AG04450 (cell line): Measurements from ENCODE around the gene MYO16. TPM values are rescaled to one million over a fixed set of nuclear protein-coding genes. Genes with fewer than 3 reads are reported as not detected.
A peak's percentile ranks its signal among the peaks of the same experiment; 100 is the strongest.

Experiments used
- CTCF ChIA-PET: fragments of 300-600, 350-600 bp; formaldehyde crosslinking; extraction: SDS; loops from one replicate; lab custom pipeline; 2022; ENCODE audit warnings: antibody characterized with exemption, inconsistent platforms; lab: Charles Lee
- POLR2A ChIA-PET: fragments of 350-600 bp; formaldehyde crosslinking; extraction: SDS; loops from one replicate; lab custom pipeline; 2021; ENCODE audit warnings: antibody characterized with exemption, inconsistent platforms; lab: Yijun Ruan, JAX
- DNase-seq: peaks from one replicate; pipeline ENCODE4 v3.0.0-alpha.2; 2011; ENCODE audit warnings: low read depth, low spot score
- H3K27ac ChIP-seq: one replicate; pipeline ENCODE4 v1.5.1; 2012; ENCODE audit warnings: low read depth, low read length, control low read depth
- H3K27me3 ChIP-seq: one replicate; pipeline ENCODE4 v1.6.0; 2012; ENCODE audit warnings: low read length; ENCODE audit not compliant: control insufficient read depth, insufficient read depth
- H3K4me3 ChIP-seq: 2 replicates; pipeline ENCODE4 v1.5.1; 2011; ENCODE audit warnings: mild to moderate bottlenecking, low read depth, low read length, control low read depth
- H3K9me3 ChIP-seq: 2 replicates; pipeline ENCODE4 v1.5.1; 2012; ENCODE audit warnings: low read length; ENCODE audit not compliant: control insufficient read depth, insufficient read depth
- CTCF ChIP-seq: IDR thresholded peaks from 2 replicates; pipeline ENCODE4 v1.5.1; 2011; ENCODE audit warnings: low read depth, low read length, control low read depth, inconsistent platforms
- polyA plus RNA-seq: library from polyadenylated mRNA; depleted of rRNA; stranded (reverse); fragments of >200 nt; gene quantifications from 2 replicates; pipeline ENCODE4 v1.2.3, GENCODE V29; 2011

The MYO16 gene
- polyA plus RNA-seq, 1 experiment = 0.02 TPM

DNA sequence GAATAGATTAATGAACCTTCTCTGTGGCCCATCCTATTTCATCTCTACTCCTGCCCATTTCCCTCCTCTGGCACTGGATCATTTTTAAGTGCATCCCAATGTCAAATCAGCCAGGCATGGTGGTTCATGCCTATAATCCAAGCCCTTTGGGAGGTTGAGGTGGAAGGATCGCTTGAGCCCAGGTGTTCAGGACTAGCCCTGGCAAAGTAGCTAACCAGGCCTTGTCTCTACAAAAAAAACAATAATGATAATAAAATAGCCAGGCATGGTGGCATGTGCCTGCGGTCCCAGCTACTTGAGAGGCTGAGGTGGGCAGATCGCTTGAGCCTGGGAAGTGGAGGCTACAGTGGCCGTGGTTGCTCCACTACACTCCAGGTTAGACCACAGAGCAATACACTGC, 517.0 kb downstream of the MYO16 start:
- H3K4me3 ChIP-seq = no peak overlapping the region
- no peaks in the 10 kb centered on the region for H3K27me3 ChIP-seq
- no peak for DNase-seq
- ChIA-PET POLR2A (no interaction called here), CTCF (interaction anchor here (0.5 to 2.0 kb wide), 25 partner anchors 8 to 1012 kb away, joined by 3 to 10 read pairs (median 4); no protein-coding TSS in a partner anchor)
- no peak overlapping the region for H3K27ac ChIP-seq
- TF ChIP-seq CTCF = no peak
- H3K9me3 ChIP-seq = no peaks in the 10 kb centered on the region

GRCh38 chr13:109146912-109147647, 517.7 kb downstream of the MYO16 start:
- peak; percentile 36 for DNase-seq
- ChIA-PET POLR2A (no interaction called here), CTCF (interaction anchor here (0.6 to 2.0 kb wide), 5 partner anchors 52 to 964 kb away, joined by 3 to 10 read pairs (median 3); no protein-coding TSS in a partner anchor)
- Histone ChIP-seq H3K27me3 (no peaks in the 10 kb centered on the region), H3K9me3 (no peaks in the 10 kb centered on the region), H3K27ac (no peak overlapping the region), H3K4me3 (no peak overlapping the region)
- no peak for TF ChIP-seq CTCF

GRCh38 chr13:109148243-109148642, 518.8 kb downstream of the MYO16 start:
- POLR2A ChIA-PET = no interaction called here
- no peaks in the 10 kb centered on the region for H3K27me3 ChIP-seq
- DNase-seq = peak; percentile 67
- CTCF ChIA-PET = interaction anchor here (0.7 to 1.2 kb wide), 4 partner anchors 151 to 968 kb away, joined by 3 to 4 read pairs (median 3); no protein-coding TSS in a partner anchor
- H3K9me3 ChIP-seq = no peaks in the 10 kb centered on the region
- H3K27ac ChIP-seq = no peak overlapping the region
- TF ChIP-seq CTCF = no peak
- no peak overlapping the region for H3K4me3 ChIP-seq

DNA sequence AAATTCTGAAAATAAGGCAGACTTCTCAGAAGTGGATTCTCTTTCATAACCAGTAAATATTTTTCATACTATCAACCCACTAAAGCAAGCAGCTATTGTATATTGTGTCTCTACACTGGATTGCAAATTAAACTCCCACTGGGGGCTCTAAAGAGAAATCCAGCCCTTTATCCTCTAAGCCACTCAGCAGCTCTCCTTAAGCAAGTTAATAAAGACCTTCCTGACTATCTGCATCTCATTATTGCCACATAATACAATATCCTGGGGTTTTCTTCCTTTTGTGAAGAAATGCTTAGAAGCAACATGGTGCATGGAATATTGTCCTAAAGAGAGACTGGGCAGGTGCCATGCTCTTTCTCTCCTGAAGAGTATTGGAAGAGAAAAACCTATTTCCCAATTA, 521.3 kb downstream of the MYO16 start:
- ChIA-PET POLR2A (interaction anchor here (0.5 kb wide), 1 partner anchor 28 kb away, joined by 3 read pairs; no protein-coding TSS in a partner anchor), CTCF (no interaction called here)
- no peaks in the 10 kb centered on the region for H3K27me3 ChIP-seq
- H3K4me3 ChIP-seq = no peak overlapping the region
- no peak overlapping the region for H3K27ac ChIP-seq
- no peak for TF ChIP-seq CTCF
- DNase-seq = no peak
- no peaks in the 10 kb centered on the region; the same call in 1 of the 2 replicates for H3K9me3 ChIP-seq

DNA sequence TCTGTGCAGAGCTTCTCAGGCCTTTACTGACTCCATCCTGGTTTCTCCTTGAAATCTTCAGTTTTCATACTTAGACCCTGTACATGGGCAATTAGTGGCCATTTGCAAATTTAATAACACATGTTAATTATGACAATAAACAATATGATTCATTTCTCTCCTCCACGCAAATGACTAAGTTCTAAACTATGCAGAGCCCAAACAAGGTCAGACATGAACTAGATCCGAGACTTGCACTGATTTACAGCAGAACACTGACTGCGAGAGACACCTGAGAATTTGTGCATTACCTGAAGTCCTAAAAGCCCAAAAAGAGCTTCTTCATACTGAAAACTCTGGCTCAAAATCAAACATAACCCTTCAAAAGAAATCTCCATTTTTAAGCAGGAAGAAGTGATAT, 521.8 kb downstream of the MYO16 start:
- no peaks in the 10 kb centered on the region; the same call in 1 of the 2 replicates for H3K9me3 ChIP-seq
- ChIA-PET CTCF (no interaction called here), POLR2A (no interaction called here)
- H3K27me3 ChIP-seq = no peaks in the 10 kb centered on the region
- DNase-seq = no peak
- no peak for TF ChIP-seq CTCF
- H3K4me3 ChIP-seq = no peak overlapping the region
- no peak overlapping the region for H3K27ac ChIP-seq
